NOMO-1 treated with dmso at 0.1 percent for 144 hours (cell line): ENCODE data around the gene SELENOV.

ENCODE experiments used
- DNase-seq: peaks from one replicate; lab custom pipeline; 2025; ENCODE audit not compliant: unreplicated experiment; lab: John Stamatoyannopoulos, UW

The SELENOV gene

DNA sequence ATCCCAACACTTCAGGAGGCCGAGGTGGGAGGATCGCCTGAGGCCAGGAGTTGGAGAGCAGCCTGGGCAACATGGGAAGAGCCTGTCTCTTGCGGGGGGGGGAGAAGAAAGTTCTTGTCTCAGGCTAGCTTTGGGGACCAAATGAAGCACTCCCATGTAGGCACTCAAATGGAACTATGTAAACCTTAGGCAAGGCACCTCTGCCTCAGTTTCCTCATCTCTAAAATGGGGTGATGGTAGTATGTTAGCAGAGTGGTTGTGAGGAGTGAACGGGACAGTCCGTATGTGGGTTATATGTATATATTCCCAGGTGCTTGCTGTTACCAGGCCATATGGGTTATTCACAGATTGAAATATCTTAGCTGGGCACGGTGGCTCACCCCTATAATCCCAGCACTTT, 22.7 kb upstream of the SELENOV start:
- no peak for DNase-seq

- DNase-seq = no peak
These were observed 22.2 kb upstream of the SELENOV start for GRCh38 chr19:39492788-39493187.

GRCh38 chr19:39494661-39495060, 20.3 kb upstream of the SELENOV start:
- DNase-seq = no peak

GRCh38 chr19:39496063-39496462, 18.9 kb upstream of the SELENOV start:
- DNase-seq = no peak

GRCh38 chr19:39497701-39497995, 17.3 kb upstream of the SELENOV start:
- no peak for DNase-seq

- no peak for DNase-seq
These were observed 16.7 kb upstream of the SELENOV start for GRCh38 chr19:39497996-39498797.

- DNase-seq = no peak
These were observed 15.9 kb upstream of the SELENOV start, which contains the start of gene DLL3 for GRCh38 chr19:39498798-39499642. Gene DLL3 (plus strand): TSS chr19:39498947. CDS start chr19:39498975, 28 bp downstream.

- no peak for DNase-seq
These were observed 15.0 kb upstream of the SELENOV start for GRCh38 chr19:39499932-39500331.

- no peak for DNase-seq
These were observed 14.4 kb upstream of the SELENOV start for GRCh38 chr19:39500543-39500942.

DNA sequence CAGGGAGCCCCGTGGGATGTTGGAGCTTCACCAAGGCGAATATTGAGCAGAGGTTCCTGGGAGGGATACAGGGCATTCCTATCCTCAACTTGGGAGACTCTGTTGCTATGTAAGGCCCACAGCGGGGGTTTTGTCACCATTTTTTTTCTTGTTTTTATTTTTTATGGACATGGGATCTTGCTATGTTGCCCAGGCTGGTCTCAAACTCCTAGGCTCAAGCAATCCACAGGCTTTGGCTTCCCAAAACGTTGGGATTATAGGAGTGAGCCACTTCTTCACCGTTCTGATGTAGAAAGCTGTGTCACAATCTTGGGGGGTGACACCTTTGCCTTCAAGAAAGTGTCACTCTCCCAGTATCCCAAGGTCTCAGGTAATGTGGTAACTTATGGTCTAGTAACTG, 13.6 kb upstream of the SELENOV start:
- DNase-seq = no peak

DNA sequence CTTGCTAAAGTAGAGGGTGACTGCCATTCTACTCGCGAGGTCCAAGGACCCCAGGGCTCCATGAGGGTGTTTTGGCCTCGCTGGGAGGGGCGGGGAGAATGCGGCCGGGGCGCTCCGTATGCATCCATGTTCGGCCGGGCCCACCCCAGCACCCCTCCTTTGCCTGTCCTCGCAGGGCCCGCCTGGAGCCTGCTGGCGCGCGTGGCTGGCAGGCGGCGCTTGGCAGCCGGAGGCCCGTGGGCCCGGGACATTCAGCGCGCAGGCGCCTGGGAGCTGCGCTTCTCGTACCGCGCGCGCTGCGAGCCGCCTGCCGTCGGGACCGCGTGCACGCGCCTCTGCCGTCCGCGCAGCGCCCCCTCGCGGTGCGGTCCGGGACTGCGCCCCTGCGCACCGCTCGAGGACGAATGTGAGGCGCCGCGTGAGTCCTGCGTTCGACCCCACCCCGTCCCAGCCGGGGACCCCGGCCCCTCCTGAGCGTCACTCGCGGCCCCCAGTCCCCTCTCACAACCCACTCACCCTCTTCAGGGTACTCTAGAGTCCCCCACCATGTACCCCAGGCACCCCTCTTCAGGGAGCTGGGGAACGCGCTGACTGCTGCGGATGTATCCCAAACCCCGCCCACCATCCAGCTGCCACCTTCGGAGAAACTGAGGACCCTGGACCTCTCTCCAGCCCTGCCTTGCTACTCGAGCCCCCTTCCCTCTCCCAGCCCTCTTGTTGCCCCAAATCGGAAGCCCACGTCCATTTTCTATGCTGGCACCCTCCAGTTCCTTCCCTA, 12.1 kb upstream of the SELENOV start:
- peak; percentile 22 for DNase-seq

GRCh38 chr19:39506598-39506943, 8.4 kb upstream of the SELENOV start:
- DNase-seq = no peak

GRCh38 chr19:39506944-39507714, 7.8 kb upstream of the SELENOV start:
- DNase-seq = peak; percentile 2

DNA sequence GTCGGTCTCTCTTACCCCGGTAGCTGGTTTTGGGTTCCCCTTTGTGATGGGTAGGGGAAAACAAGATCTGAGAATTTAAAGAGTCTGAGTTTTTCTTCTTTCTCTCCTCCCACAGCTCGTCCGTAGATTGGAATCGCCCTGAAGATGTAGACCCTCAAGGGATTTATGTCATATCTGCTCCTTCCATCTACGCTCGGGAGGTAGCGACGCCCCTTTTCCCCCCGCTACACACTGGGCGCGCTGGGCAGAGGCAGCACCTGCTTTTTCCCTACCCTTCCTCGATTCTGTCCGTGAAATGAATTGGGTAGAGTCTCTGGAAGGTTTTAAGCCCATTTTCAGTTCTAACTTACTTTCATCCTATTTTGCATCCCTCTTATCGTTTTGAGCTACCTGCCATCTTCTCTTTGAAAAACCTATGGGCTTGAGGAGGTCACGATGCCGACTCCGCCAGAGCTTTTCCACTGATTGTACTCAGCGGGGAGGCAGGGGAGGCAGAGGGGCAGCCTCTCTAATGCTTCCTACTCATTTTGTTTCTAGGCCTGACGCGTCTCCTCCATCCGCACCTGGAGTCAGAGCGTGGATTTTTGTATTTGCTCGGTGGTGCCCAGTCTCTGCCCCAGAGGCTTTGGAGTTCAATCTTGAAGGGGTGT, 7.1 kb upstream of the SELENOV start:
- no peak for DNase-seq

GRCh38 chr19:39508629-39509028, 6.3 kb upstream of the SELENOV start:
- no peak for DNase-seq

- DNase-seq = no peak
These were observed 5.7 kb upstream of the SELENOV start for GRCh38 chr19:39509233-39509632.

GRCh38 chr19:39512988-39513387, 2.0 kb upstream of the SELENOV start:
- DNase-seq = no peak

DNA sequence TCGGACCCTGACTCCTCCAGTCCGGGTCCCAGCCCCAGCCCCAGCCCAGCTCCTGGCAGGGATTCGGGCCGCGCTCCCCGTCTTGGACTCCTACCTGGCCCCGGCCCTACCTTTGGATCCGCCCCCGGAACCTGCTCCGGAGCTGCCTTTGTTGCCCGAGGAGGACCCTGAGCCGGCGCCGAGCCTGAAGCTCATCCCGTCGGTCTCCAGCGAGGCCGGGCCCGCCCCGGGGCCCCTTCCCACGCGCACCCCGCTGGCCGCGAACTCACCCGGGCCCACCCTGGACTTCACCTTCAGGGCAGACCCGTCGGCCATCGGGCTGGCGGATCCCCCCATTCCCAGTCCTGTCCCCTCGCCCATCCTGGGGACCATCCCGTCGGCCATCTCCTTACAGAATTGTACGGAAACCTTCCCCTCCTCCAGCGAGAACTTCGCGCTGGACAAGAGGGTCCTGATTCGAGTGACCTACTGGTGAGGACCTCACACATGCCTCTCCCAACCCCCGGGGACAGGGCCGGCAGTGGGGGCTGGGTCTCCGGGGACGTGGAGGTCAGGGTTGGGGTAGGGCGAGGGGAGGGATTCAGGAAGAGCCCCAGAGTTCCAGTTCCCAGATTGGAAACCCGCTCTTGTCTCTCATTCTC, 732 bp downstream of the SELENOV start:
- DNase-seq = no peak

- no peak for DNase-seq
These were observed 1.3 kb downstream of the SELENOV start for GRCh38 chr19:39516270-39516669.

GRCh38 chr19:39517432-39517831, 2.5 kb downstream of the SELENOV start:
- DNase-seq = no peak
